SW480 (cell line): ENCODE results near the gene FDPS.

ENCODE experiments used
- DNase-seq: peaks from one replicate; pipeline ENCODE4 v3.0.0-alpha.2; 2016; ENCODE audit warnings: low spot score

FDPS gene

GRCh38 chr1:155285631-155286044 lies 23.0 kb upstream of the FDPS start:
- DNase-seq, result no peak

GRCh38 chr1:155286544-155286943 lies 22.1 kb upstream of the FDPS start:
- no peak for DNase-seq

- DNase-seq, result no peak
Observed at GRCh38 chr1:155287987-155288543, 20.6 kb upstream of the FDPS start.

GRCh38 chr1:155291006-155291405 lies 17.7 kb upstream of the FDPS start:
- DNase-seq, result peak; percentile 52

- DNase-seq, result no peak
Observed at GRCh38 chr1:155293086-155293749, 15.4 kb upstream of the FDPS start.

- DNase-seq, result no peak
Observed at GRCh38 chr1:155294520-155295182, 14.0 kb upstream of the FDPS start.

GRCh38 chr1:155295183-155295941 lies 13.3 kb upstream of the FDPS start:
- no peak for DNase-seq

GRCh38 chr1:155295942-155296267 lies 12.8 kb upstream of the FDPS start:
- DNase-seq, result no peak

- DNase-seq, result no peak
Observed at GRCh38 chr1:155296661-155297060, 12.0 kb upstream of the FDPS start.

- DNase-seq, result no peak
Observed at GRCh38 chr1:155297384-155297783, 11.3 kb upstream of the FDPS start.

GRCh38 chr1:155300024-155300423 lies 8.6 kb upstream of the FDPS start:
- no peak for DNase-seq

- DNase-seq, result no peak
Observed at GRCh38 chr1:155300553-155301329, 7.9 kb upstream of the FDPS start.

GRCh38 chr1:155301342-155301841 lies 7.3 kb upstream of the FDPS start, which contains the start of gene PKLR:
Gene PKLR (minus strand): TSS chr1:155301438. CDS start chr1:155301395, 43 bp downstream.
- DNase-seq, result no peak

GRCh38 chr1:155304558-155305063 lies 4.1 kb upstream of the FDPS start:
- no peak for DNase-seq

- peak; percentile 68 for DNase-seq
Observed at GRCh38 chr1:155305881-155306391, 2.7 kb upstream of the FDPS start.

- peak; percentile 41 for DNase-seq
Observed at GRCh38 chr1:155307247-155307740, 1.4 kb upstream of the FDPS start.

GRCh38 chr1:155309423-155310021 lies 856 bp downstream of the FDPS start:
- peak; percentile 51 for DNase-seq

- no peak for DNase-seq
Observed at GRCh38 chr1:155313261-155313660, 4.6 kb downstream of the FDPS start.

- no peak for DNase-seq
Observed at GRCh38 chr1:155316922-155317321, 8.3 kb downstream of the FDPS start.

GRCh38 chr1:155318082-155318481 lies 9.4 kb downstream of the FDPS start:
- DNase-seq, result no peak

- DNase-seq, result no peak
Observed at GRCh38 chr1:155319536-155319935, 10.9 kb downstream of the FDPS start.
